ENCODE data around the gene IFT81. TPM values are rescaled to one million over a fixed set of nuclear protein-coding genes. Genes with fewer than 3 reads are reported as not detected.

IFT81 gene
- total and polyA plus RNA-seq, 2 of the 13 experiments (the other 11 are each of a cell fraction or from before 2014, with no cell fraction given) = 4.2 to 13.0 TPM

GRCh38 chr12:110246636-110247339 lies 122.6 kb downstream of the IFT81 start (continued):
- TF ChIP-seq, protein P1, sequence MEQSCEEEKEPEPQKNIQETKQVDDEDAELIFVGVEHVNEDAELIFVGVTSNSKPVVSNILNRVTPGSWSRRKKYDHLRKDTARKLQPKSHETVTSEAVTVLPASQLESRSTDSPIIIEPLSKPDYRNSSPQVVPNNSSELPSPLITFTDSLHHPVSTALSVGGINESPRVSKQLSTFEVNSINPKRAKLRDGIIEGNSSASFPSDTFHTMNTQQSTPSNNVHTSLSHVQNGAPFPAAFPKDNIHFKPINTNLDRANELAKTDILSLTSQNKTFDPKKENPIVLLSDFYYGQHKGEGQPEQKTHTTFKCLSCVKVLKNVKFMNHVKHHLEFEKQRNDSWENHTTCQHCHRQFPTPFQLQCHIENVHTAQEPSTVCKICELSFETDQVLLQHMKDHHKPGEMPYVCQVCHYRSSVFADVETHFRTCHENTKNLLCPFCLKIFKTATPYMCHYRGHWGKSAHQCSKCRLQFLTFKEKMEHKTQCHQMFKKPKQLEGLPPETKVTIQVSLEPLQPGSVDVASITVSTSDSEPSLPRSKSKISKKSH (CRISPR knock-in tag; IDR thresholded peaks at IDR 0.05; ENCODE audit: borderline replicate concordance) = no peak
- TF ChIP-seq ZNF777 (CRISPR knock-in tag; IDR thresholded peaks at IDR 0.05) (0 out of 2 replicates have a peak, but pooled peaks have one; percentile 1), ZSCAN21 (CRISPR knock-in tag; IDR thresholded peaks at IDR 0.05; ENCODE audit: borderline replicate concordance) (0 out of 2 replicates have a peak, but pooled peaks have one; percentile 1), HIVEP1 (CRISPR knock-in tag; IDR thresholded peaks at IDR 0.05) (no peak), SNAI1 (CRISPR knock-in tag; IDR thresholded peaks at IDR 0.05; ENCODE audit: borderline replicate concordance) (no peak), ZNF792 (CRISPR knock-in tag; IDR thresholded peaks at IDR 0.05) (no peak), NCOA1 (CRISPR knock-in tag; IDR thresholded peaks at IDR 0.05) (0 out of 2 replicates have a peak, but pooled peaks have one; percentile 6), ZNF629 (CRISPR knock-in tag; conservative IDR thresholded peaks at IDR 0.05) (no peak), BCL6 (CRISPR knock-in tag; IDR thresholded peaks at IDR 0.05) (peak; percentile 68), ZNF546 (CRISPR knock-in tag; conservative IDR thresholded peaks at IDR 0.05) (0 out of 2 replicates have a peak, but pooled peaks have one; percentile 21), NBN (conservative IDR thresholded peaks at IDR 0.05) (no peak), ZBTB8A (CRISPR knock-in tag; IDR thresholded peaks at IDR 0.05; ENCODE audit: borderline replicate concordance, low read depth) (no peak), RARA (CRISPR knock-in tag; IDR thresholded peaks at IDR 0.05) (no peak), ZFP36 (IDR thresholded peaks at IDR 0.05; ENCODE audit: borderline replicate concordance, low read depth, low read length, partially characterized antibody) (no peak), FOXC1 (CRISPR knock-in tag; IDR thresholded peaks at IDR 0.05; ENCODE audit: borderline replicate concordance) (0 out of 2 replicates have a peak, but pooled peaks have one; percentile 8), SAP130 (CRISPR knock-in tag; IDR thresholded peaks at IDR 0.05; ENCODE audit: low read depth) (no peak), ZNF772 (CRISPR knock-in tag; IDR thresholded peaks at IDR 0.05) (no peak), WIZ (CRISPR knock-in tag; IDR thresholded peaks at IDR 0.05) (no peak)
- TF ChIP-seq, protein P2, sequence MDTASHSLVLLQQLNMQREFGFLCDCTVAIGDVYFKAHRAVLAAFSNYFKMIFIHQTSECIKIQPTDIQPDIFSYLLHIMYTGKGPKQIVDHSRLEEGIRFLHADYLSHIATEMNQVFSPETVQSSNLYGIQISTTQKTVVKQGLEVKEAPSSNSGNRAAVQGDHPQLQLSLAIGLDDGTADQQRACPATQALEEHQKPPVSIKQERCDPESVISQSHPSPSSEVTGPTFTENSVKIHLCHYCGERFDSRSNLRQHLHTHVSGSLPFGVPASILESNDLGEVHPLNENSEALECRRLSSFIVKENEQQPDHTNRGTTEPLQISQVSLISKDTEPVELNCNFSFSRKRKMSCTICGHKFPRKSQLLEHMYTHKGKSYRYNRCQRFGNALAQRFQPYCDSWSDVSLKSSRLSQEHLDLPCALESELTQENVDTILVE (CRISPR knock-in tag; IDR thresholded peaks at IDR 0.05) = no peak
- TF ChIP-seq, protein P3, sequence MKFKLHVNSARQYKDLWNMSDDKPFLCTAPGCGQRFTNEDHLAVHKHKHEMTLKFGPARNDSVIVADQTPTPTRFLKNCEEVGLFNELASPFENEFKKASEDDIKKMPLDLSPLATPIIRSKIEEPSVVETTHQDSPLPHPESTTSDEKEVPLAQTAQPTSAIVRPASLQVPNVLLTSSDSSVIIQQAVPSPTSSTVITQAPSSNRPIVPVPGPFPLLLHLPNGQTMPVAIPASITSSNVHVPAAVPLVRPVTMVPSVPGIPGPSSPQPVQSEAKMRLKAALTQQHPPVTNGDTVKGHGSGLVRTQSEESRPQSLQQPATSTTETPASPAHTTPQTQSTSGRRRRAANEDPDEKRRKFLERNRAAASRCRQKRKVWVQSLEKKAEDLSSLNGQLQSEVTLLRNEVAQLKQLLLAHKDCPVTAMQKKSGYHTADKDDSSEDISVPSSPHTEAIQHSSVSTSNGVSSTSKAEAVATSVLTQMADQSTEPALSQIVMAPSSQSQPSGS (CRISPR knock-in tag; IDR thresholded peaks at IDR 0.05) = no peak

Measured in HepG2 (cell line).